GM12878 (cell line): ENCODE results near the gene DHCR7.

ENCODE experiments used
- DPF2 ChIP-seq: fragments of 450-650 bp; IDR thresholded peaks from 2 replicates; pipeline ENCODE4 v1.6.1; 2017; ENCODE audit warnings: mild to moderate bottlenecking
- MXI1 ChIP-seq: fragments of 150-350 bp; IDR thresholded peaks from 2 replicates; pipeline ENCODE4 v1.6.1; 2011; ENCODE audit warnings: low read depth, mild to moderate bottlenecking, inconsistent platforms, low read length, improper control_type of control experiment
- NBN ChIP-seq: fragments of 450-650 bp; IDR thresholded peaks from 2 replicates; pipeline ENCODE4 v1.6.1; 2016
- NFIC ChIP-seq: IDR thresholded peaks from 2 replicates; pipeline ENCODE4 v1.6.1; 2012; ENCODE audit warnings: low read depth, mild to moderate bottlenecking, inconsistent platforms, low read length, moderate library complexity
- NFYB ChIP-seq: IDR thresholded peaks from 2 replicates; pipeline ENCODE4 v1.6.1; 2011; ENCODE audit warnings: low read depth, mild to moderate bottlenecking, low read length, improper control_type of control experiment, moderate library complexity; ENCODE audit not compliant: insufficient read depth
- POLR2A ChIP-seq: IDR thresholded peaks from 2 replicates; pipeline ENCODE4 v1.6.1; 2011; ENCODE audit warnings: low read depth, mild to moderate bottlenecking, low read length
- POLR2AphosphoS5 ChIP-seq: IDR thresholded peaks from 2 replicates; pipeline ENCODE4 v1.6.1; 2011; ENCODE audit warnings: mild to moderate bottlenecking, low read length, inconsistent platforms
- RAD21 ChIP-seq: IDR thresholded peaks from 2 replicates; pipeline ENCODE4 v1.6.1; 2011; ENCODE audit warnings: mild to moderate bottlenecking, low read depth, low read length, moderate library complexity; ENCODE audit not compliant: insufficient read depth
- TAF1 ChIP-seq: IDR thresholded peaks from 2 replicates; pipeline ENCODE4 v1.6.1; 2011; ENCODE audit warnings: mild to moderate bottlenecking, low read depth, low read length, borderline replicate concordance
- TARDBP ChIP-seq: IDR thresholded peaks from 2 replicates; pipeline ENCODE4 v1.6.1; 2016; ENCODE audit warnings: borderline replicate concordance
- YY1 ChIP-seq: IDR thresholded peaks from 2 replicates; pipeline ENCODE4 v1.6.1; 2011; ENCODE audit warnings: low read depth, mild to moderate bottlenecking, low read length
- TF ChIP-seq, protein P1 (sequence below), 3 experiments: IDR thresholded peaks in 2 of 3; conservative IDR thresholded peaks in 1 of 3; 2 replicates each; pipeline ENCODE4 v1.5.1; 2011; ENCODE audit warnings: low read depth in 3 of 3, low read length in 3 of 3, mild to moderate bottlenecking in 3 of 3, control low read depth in 2 of 3, moderate library complexity in 2 of 3, inconsistent platforms in 1 of 3, mixed read lengths in 1 of 3; ENCODE audit not compliant: control insufficient read depth in 2 of 3, insufficient read depth in 1 of 3; ENCODE audit errors: extremely low read depth in 1 of 3
- TF ChIP-seq, protein P2 (sequence below): fragments of 450-650 bp; formaldehyde crosslinking; IDR thresholded peaks from 2 replicates; pipeline ENCODE4 v1.5.0; 2022; ENCODE audit warnings: mild to moderate bottlenecking, missing genetic modification characterization

DNA sequence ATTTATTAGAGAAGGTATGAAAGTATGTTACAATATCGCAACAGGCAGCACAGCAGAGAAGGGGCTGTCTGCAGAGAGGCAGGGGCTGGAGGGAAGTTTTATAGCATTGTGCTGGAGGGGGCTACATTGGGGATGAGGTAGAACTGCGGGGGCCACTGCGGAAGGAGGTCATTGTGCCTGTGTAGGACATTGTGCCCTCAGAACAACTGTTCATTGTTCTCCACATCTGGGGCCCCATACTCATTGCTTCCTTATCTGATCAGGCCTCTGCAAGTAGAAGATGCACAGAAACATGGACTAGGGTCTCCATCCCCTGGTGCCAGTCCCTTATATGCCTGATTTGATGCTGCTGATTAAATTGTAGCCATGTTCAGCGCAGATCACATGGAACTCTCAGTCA, 16.9 kb upstream of the DHCR7 start:
- TF ChIP-seq RAD21 = no peak
- no peak for TF ChIP-seq POLR2A
- TF ChIP-seq DPF2 = no peak
- no peak for TF ChIP-seq NFYB
- TF ChIP-seq, protein P1, sequence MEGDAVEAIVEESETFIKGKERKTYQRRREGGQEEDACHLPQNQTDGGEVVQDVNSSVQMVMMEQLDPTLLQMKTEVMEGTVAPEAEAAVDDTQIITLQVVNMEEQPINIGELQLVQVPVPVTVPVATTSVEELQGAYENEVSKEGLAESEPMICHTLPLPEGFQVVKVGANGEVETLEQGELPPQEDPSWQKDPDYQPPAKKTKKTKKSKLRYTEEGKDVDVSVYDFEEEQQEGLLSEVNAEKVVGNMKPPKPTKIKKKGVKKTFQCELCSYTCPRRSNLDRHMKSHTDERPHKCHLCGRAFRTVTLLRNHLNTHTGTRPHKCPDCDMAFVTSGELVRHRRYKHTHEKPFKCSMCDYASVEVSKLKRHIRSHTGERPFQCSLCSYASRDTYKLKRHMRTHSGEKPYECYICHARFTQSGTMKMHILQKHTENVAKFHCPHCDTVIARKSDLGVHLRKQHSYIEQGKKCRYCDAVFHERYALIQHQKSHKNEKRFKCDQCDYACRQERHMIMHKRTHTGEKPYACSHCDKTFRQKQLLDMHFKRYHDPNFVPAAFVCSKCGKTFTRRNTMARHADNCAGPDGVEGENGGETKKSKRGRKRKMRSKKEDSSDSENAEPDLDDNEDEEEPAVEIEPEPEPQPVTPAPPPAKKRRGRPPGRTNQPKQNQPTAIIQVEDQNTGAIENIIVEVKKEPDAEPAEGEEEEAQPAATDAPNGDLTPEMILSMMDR (IDR thresholded peaks at IDR 0.05 in 2 of 3, conservative IDR thresholded peaks at IDR 0.05 in 1 of 3; ENCODE audit: control insufficient read depth in 2 of 3, extremely low read depth in 1 of 3, insufficient read depth in 1 of 3, low read depth in 3 of 3, low read length in 3 of 3) = no peak
- no peak for TF ChIP-seq TAF1
- TF ChIP-seq, protein P2, sequence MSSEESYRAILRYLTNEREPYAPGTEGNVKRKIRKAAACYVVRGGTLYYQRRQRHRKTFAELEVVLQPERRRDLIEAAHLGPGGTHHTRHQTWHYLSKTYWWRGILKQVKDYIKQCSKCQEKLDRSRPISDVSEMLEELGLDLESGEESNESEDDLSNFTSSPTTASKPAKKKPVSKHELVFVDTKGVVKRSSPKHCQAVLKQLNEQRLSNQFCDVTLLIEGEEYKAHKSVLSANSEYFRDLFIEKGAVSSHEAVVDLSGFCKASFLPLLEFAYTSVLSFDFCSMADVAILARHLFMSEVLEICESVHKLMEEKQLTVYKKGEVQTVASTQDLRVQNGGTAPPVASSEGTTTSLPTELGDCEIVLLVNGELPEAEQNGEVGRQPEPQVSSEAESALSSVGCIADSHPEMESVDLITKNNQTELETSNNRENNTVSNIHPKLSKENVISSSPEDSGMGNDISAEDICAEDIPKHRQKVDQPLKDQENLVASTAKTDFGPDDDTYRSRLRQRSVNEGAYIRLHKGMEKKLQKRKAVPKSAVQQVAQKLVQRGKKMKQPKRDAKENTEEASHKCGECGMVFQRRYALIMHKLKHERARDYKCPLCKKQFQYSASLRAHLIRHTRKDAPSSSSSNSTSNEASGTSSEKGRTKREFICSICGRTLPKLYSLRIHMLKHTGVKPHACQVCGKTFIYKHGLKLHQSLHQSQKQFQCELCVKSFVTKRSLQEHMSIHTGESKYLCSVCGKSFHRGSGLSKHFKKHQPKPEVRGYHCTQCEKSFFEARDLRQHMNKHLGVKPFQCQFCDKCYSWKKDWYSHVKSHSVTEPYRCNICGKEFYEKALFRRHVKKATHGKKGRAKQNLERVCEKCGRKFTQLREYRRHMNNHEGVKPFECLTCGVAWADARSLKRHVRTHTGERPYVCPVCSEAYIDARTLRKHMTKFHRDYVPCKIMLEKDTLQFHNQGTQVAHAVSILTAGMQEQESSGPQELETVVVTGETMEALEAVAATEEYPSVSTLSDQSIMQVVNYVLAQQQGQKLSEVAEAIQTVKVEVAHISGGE (CRISPR knock-in tag) = no peak
- TF ChIP-seq TARDBP = no peak
- no peak for TF ChIP-seq POLR2AphosphoS5
- no peak for TF ChIP-seq MXI1
- TF ChIP-seq NFIC = no peak
- TF ChIP-seq NBN = no peak
- TF ChIP-seq YY1 = no peak
